ENCODE measurements around the gene ATP13A4.

GRCh38 chr3:193488741-193489140, 66.0 kb downstream of the ATP13A4 start:
- TF ChIP-seq, protein P1, sequence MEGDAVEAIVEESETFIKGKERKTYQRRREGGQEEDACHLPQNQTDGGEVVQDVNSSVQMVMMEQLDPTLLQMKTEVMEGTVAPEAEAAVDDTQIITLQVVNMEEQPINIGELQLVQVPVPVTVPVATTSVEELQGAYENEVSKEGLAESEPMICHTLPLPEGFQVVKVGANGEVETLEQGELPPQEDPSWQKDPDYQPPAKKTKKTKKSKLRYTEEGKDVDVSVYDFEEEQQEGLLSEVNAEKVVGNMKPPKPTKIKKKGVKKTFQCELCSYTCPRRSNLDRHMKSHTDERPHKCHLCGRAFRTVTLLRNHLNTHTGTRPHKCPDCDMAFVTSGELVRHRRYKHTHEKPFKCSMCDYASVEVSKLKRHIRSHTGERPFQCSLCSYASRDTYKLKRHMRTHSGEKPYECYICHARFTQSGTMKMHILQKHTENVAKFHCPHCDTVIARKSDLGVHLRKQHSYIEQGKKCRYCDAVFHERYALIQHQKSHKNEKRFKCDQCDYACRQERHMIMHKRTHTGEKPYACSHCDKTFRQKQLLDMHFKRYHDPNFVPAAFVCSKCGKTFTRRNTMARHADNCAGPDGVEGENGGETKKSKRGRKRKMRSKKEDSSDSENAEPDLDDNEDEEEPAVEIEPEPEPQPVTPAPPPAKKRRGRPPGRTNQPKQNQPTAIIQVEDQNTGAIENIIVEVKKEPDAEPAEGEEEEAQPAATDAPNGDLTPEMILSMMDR (IDR thresholded peaks at IDR 0.05; ENCODE audit: insufficient read depth, low read length) = no peak
- TF ChIP-seq POLR2AphosphoS5 (IDR thresholded peaks at IDR 0.05; ENCODE audit: low read depth) (no peak), GABPA (IDR thresholded peaks at IDR 0.05; ENCODE audit: low read depth) (no peak), SPI1 (IDR thresholded peaks at IDR 0.05; ENCODE audit: borderline replicate concordance, low read depth) (no peak), REST (IDR thresholded peaks at IDR 0.05; ENCODE audit: insufficient replicate concordance, low read depth) (no peak)
